OCI-LY7 (cell line): ENCODE measurements around the gene CLRN3. TPM values are rescaled to one million over a fixed set of nuclear protein-coding genes. Genes with fewer than 3 reads are reported as not detected.

Source experiments
- BruUV-seq: library from RNA; stranded (reverse); fragments of 400-500 nt; replicated peaks from 2 replicates; lab custom pipeline; 2021; lab: Mats Ljungman, UMichigan
- CTCF ChIA-PET: fragments of 300-600 bp; sonication (Branson Sonifier 250); formaldehyde crosslinking; loops from one replicate; lab custom pipeline; 2022; ENCODE audit warnings: antibody characterized with exemption; ENCODE audit not compliant: unreplicated experiment; lab: Charles Lee
- POLR2A ChIA-PET: fragments of 300-600 bp; sonication (Branson Sonifier 250); formaldehyde crosslinking; loops from one replicate; lab custom pipeline; 2022; ENCODE audit warnings: antibody characterized with exemption; lab: Charles Lee
- DNase-seq: peaks from one replicate; pipeline ENCODE4 v3.0.0-alpha.2; 2015; ENCODE audit warnings: low spot score
- H2AFZ ChIP-seq: fragments of 200-600 bp; sonication (generic), shearing (Covaris generic); 2 replicates; pipeline ENCODE4 v1.6.1; 2014; ENCODE audit warnings: mild to moderate bottlenecking, antibody characterized with exemption, low read length, moderate library complexity
- H3K27ac ChIP-seq: fragments of 200-600 bp; sonication (generic); 2 replicates; pipeline ENCODE4 v1.5.1; 2014; ENCODE audit warnings: mixed run types, low read depth, mild to moderate bottlenecking, moderate library complexity, low read length, inconsistent platforms; ENCODE audit not compliant: poor library complexity, severe bottlenecking
- H3K36me3 ChIP-seq: fragments of 200-600 bp; sonication (generic); 2 replicates; pipeline ENCODE4 v1.6.1; 2014; ENCODE audit warnings: mild to moderate bottlenecking, antibody characterized with exemption, low read length, moderate library complexity, mixed read lengths; ENCODE audit not compliant: insufficient read depth
- H3K4me1 ChIP-seq: fragments of 200-600 bp; sonication (generic); 2 replicates; pipeline ENCODE4 v1.5.1; 2014; ENCODE audit warnings: mild to moderate bottlenecking, low read length; ENCODE audit not compliant: insufficient read depth, poor library complexity, severe bottlenecking
- H3K4me2 ChIP-seq: fragments of 200-600 bp; sonication (generic); 2 replicates; pipeline ENCODE4 v1.6.1; 2014; ENCODE audit warnings: mild to moderate bottlenecking, low read length
- H3K4me3 ChIP-seq: fragments of 200-600 bp; sonication (generic); 2 replicates; pipeline ENCODE4 v1.5.1; 2014; ENCODE audit warnings: mild to moderate bottlenecking, low read depth, low read length; ENCODE audit not compliant: poor library complexity, severe bottlenecking
- H3K79me2 ChIP-seq: fragments of 200-600 bp; sonication (generic); 2 replicates; pipeline ENCODE4 v1.6.1; 2016; ENCODE audit warnings: low read depth, mild to moderate bottlenecking, low read length, moderate library complexity, mixed read lengths; ENCODE audit not compliant: insufficient read depth
- H3K9me2 ChIP-seq: fragments of 200-600 bp; sonication (generic); 2 replicates; pipeline ENCODE4 v1.6.1; 2016; ENCODE audit warnings: mild to moderate bottlenecking, low read length, mixed read lengths; ENCODE audit not compliant: insufficient read depth
- H3K9me3 ChIP-seq: fragments of 200-600 bp; sonication (generic); 2 replicates; pipeline ENCODE4 v1.6.1; 2014; ENCODE audit warnings: mild to moderate bottlenecking, mixed run types, low read length, mixed read lengths
- H4K20me1 ChIP-seq: fragments of 200-600 bp; sonication (generic); 2 replicates; pipeline ENCODE4 v1.6.1; 2014; ENCODE audit warnings: mild to moderate bottlenecking, antibody characterized with exemption, low read length, moderate library complexity, mixed read lengths; ENCODE audit not compliant: insufficient read depth
- EZH2phosphoT487 ChIP-seq: fragments of 200-600 bp; sonication (generic); IDR thresholded peaks from 2 replicates; pipeline ENCODE4 v1.6.1; 2018; ENCODE audit warnings: low read depth, borderline replicate concordance, mild to moderate bottlenecking, mixed run types, antibody characterized with exemption, low read length, moderate library complexity, mixed read lengths
- intact Hi-C: fragments of 100-400 bp; cut with micrococcal nuclease; formaldehyde crosslinking; loops from one replicate; pipeline ENCODE4 v1.10.0; 2022; ENCODE audit not compliant: unreplicated experiment
- total RNA-seq, 2 experiments: library from RNA; depleted of rRNA in 1 of 2; stranded (reverse); fragments of >200 nt in 1 of 2; shearing (Covaris generic) in 1 of 2; gene quantifications; 2 replicates each; pipeline ENCODE4 v1.2.3, GENCODE V29; 2014 to 2022
- TF ChIP-seq, protein P1 (sequence below): fragments of 200-600 bp; sonication (generic); conservative IDR thresholded peaks from 2 replicates; pipeline ENCODE4 v1.5.1; 2014; ENCODE audit warnings: mild to moderate bottlenecking, antibody characterized with exemption, low read length, moderate library complexity, mixed read lengths

CLRN3 gene
- total RNA-seq, 2 experiments from 2014 or later, result not detected

DNA sequence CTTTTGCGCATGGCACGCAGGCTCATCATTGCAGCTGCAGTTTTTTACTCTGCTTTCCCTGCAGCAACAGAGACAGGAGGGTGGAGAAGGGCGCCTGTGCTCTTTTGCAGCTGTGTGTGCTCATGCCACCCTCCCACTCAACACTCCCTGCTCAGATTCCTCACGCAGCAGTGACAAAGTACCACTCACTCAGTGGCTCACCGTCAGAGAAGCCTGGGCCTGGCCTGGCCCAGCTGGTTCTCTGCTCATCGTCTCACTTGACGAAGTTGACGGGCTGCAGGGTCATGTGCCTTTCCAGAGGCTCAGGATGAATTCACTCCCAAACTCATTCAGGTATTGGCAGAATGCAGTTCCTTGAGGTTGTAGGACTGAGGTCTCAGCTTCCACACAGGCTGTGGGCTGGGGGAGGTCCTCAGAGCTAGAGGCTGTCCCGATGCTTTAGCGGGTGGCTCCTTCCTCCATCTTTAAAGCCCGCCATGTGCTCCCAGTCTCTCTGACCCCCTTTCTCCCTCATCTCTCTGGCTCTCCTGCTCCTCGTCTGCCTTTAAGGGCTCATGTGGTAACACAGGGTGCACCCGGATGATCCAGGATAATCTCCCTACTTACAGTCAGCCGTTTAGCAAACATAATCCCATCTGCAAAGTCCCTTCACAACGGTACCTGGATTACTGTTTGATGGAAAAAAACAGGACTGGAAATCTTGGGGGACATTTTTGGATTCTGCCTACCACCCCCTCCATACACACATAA lies 40.0 kb upstream of the CLRN3 start:
- Histone ChIP-seq H3K36me3 (no peaks in the 10 kb centered on the region), H3K27ac (no peak overlapping the region), H4K20me1 (no peaks in the 10 kb centered on the region), H3K9me2 (no peaks in the 10 kb centered on the region), H2AFZ (no peak overlapping the region), H3K4me3 (no peak overlapping the region), H3K4me1 (no peaks in the 10 kb centered on the region), H3K4me2 (no peak overlapping the region), H3K79me2 (no peaks in the 10 kb centered on the region), H3K9me3 (no peaks in the 10 kb centered on the region)
- POLR2A ChIA-PET, result interaction anchor here (1.2 kb wide), 1 partner anchor 37 kb away, joined by 3 read pairs; no protein-coding TSS in a partner anchor
- CTCF ChIA-PET, result no interaction called here
- no TSS peak for BruUV-seq
- TF ChIP-seq, protein P1, sequence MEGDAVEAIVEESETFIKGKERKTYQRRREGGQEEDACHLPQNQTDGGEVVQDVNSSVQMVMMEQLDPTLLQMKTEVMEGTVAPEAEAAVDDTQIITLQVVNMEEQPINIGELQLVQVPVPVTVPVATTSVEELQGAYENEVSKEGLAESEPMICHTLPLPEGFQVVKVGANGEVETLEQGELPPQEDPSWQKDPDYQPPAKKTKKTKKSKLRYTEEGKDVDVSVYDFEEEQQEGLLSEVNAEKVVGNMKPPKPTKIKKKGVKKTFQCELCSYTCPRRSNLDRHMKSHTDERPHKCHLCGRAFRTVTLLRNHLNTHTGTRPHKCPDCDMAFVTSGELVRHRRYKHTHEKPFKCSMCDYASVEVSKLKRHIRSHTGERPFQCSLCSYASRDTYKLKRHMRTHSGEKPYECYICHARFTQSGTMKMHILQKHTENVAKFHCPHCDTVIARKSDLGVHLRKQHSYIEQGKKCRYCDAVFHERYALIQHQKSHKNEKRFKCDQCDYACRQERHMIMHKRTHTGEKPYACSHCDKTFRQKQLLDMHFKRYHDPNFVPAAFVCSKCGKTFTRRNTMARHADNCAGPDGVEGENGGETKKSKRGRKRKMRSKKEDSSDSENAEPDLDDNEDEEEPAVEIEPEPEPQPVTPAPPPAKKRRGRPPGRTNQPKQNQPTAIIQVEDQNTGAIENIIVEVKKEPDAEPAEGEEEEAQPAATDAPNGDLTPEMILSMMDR, result no peak
- TF ChIP-seq EZH2phosphoT487, result no peak
- intact Hi-C loops, result no loop called here
- DNase-seq, result no peak

DNA sequence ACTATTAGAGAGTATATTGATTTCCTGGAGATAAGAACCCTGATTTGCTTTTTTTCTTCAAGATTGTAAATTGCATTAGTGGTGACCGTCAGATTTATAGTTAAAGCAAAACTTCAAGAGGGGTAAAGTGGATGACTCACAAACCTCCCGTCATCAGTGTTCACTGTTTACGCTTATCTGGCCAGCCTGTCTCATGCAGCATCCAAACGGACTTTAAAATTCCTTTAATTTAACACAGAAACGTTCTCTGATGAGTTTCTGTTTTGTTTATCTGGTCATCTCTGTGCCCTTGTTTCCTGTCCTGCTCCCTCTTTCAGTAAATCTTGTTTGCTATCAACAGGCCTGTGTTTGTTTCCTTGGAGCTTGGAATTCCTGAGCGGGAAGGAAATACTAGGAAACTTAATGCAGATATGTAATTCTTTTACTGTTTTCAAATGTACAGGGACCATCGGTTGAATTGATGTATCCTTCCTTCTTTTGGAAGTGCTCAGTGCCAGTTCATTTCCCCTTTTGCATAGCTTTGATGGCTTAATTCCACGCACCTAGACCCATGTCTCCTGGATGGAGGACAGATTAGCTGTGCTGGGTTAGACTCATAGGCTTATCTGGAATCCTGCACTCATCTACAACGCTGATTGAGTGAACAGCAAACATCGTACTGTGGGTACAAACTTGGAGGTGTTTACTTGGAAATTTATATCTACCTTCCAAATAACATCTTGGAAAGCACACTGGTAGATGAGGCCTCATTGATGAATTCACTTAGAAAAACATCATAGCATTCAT lies 35.5 kb upstream of the CLRN3 start:
- H3K79me2 ChIP-seq, result no peaks in the 10 kb centered on the region
- ChIA-PET CTCF (no interaction called here), POLR2A (interaction anchor here (0.6 to 0.9 kb wide), 3 partner anchors 10 to 1729 kb away, joined by 3 to 9 read pairs (median 3); no protein-coding TSS in a partner anchor)
- H3K9me2 ChIP-seq, result no peaks in the 10 kb centered on the region
- intact Hi-C loops, result no loop called here
- TF ChIP-seq EZH2phosphoT487, result no peak
- TF ChIP-seq, protein P1, result no peak
- H3K9me3 ChIP-seq, result no peaks in the 10 kb centered on the region
- H2AFZ ChIP-seq, result no peak overlapping the region
- DNase-seq, result no peak
- H3K4me3 ChIP-seq, result no peak overlapping the region
- no peak overlapping the region for H3K27ac ChIP-seq
- H3K36me3 ChIP-seq, result no peaks in the 10 kb centered on the region
- H3K4me1 ChIP-seq, result no peaks in the 10 kb centered on the region
- no peaks in the 10 kb centered on the region for H4K20me1 ChIP-seq
- no TSS peak for BruUV-seq
- no peak overlapping the region for H3K4me2 ChIP-seq

DNA sequence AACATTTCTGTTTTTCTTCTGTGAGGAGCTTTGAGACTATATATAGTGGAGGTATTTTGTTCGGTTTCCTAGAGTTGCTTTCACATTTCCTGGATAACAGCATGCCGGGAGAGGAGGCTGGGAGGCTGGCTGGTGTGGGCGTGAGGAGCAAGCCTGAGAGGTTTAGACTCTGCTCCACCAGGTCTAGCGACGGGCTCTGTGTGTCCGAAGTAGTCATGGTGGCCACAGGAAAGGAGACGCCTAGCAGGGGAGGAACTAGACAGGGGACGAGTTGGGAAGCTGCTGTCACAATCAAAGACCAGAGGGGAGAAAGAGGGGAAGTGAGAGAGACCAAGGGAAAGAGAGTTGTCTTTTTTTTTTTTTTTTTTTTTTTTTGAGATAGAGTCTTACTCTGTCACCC lies 33.7 kb upstream of the CLRN3 start:
- no peak overlapping the region for H3K4me3 ChIP-seq
- intact Hi-C loops, result no loop called here
- no TSS peak for BruUV-seq

More for the DNA sequence above, 33.7 kb upstream of the CLRN3 start:
- Histone ChIP-seq H3K9me2 (no peaks in the 10 kb centered on the region), H3K9me3 (no peaks in the 10 kb centered on the region), H3K4me1 (no peaks in the 10 kb centered on the region), H3K4me2 (no peak overlapping the region), H3K36me3 (no peaks in the 10 kb centered on the region), H4K20me1 (no peaks in the 10 kb centered on the region), H3K79me2 (no peaks in the 10 kb centered on the region), H3K27ac (no peak overlapping the region), H2AFZ (no peak overlapping the region)
- DNase-seq, result no peak
- ChIA-PET POLR2A (no interaction called here), CTCF (no interaction called here)
- no peak for TF ChIP-seq EZH2phosphoT487
- TF ChIP-seq, protein P1, result no peak
